GM12878 (cell line): ENCODE results near the gene SLC6A8. TPM values are rescaled to one million over a fixed set of nuclear protein-coding genes. Genes with fewer than 3 reads are reported as not detected.

Source experiments
- ATAC-seq: fragments of 200-7000 bp; cut with Tn5 transposase; 3 replicates; pipeline ENCODE4 v1.9.1; 2020; ENCODE audit warnings: mild to moderate bottlenecking, moderate library complexity
- BruUV-seq: library from RNA; stranded (reverse); fragments of 400-500 nt; replicated peaks from 2 replicates; lab custom pipeline; 2021; lab: Mats Ljungman, UMichigan
- CTCF ChIA-PET: fragments of 300-600 bp; sonication (Branson Sonifier 250); formaldehyde crosslinking; extraction: SDS; loops from one replicate; lab custom pipeline; 2021; ENCODE audit warnings: inconsistent platforms; lab: Yijun Ruan, JAX
- POLR2A ChIA-PET: fragments of 350-600 bp; formaldehyde crosslinking; extraction: SDS; loops from one replicate; lab custom pipeline; 2021; ENCODE audit warnings: inconsistent platforms; lab: Charles Lee
- RAD21 ChIA-PET: fragments of 300-600 bp; sonication (Branson Sonifier 250); formaldehyde crosslinking; loops from one replicate; lab custom pipeline; 2023; ENCODE audit warnings: antibody characterized with exemption; ENCODE audit not compliant: unreplicated experiment; lab: Charles Lee
- SMC1A ChIA-PET: fragments of 300-600 bp; sonication (Branson Sonifier 250); formaldehyde crosslinking; loops from one replicate; lab custom pipeline; 2023; ENCODE audit not compliant: unreplicated experiment, uncharacterized antibody; lab: Charles Lee
- DNase-seq: peaks from one replicate; pipeline ENCODE4 v3.0.0-alpha.2; 2011; ENCODE audit warnings: low read depth, low spot score
- FAIRE-seq: peaks from 3 replicates; lab custom pipeline; 2011; peaks lifted over from hg19 to GRCh38; lab: Jason Lieb, UNC
- H2AFZ ChIP-seq: 2 replicates; pipeline ENCODE4 v1.6.0; 2011; ENCODE audit warnings: low read depth, low read length, control low read depth; ENCODE audit not compliant: control insufficient read depth
- H3K27ac ChIP-seq: 2 replicates; pipeline ENCODE4 v1.5.1; 2011; ENCODE audit warnings: control low read depth; ENCODE audit not compliant: control insufficient read depth, insufficient read depth
- H3K27me3 ChIP-seq, 2 experiments: replicated peaks in 1 of 2; 2 replicates each; pipeline versions ENCODE4 v1.6.0 to v1.6.1; 2011; ENCODE audit warnings: low read length in 1 of 2; ENCODE audit not compliant: control insufficient read depth in 2 of 2, insufficient read depth in 2 of 2
- H3K36me3 ChIP-seq, 2 experiments: 2 replicates each; pipeline ENCODE4 v1.5.1; 2011; ENCODE audit warnings: low read length in 1 of 2; ENCODE audit not compliant: control insufficient read depth in 2 of 2, insufficient read depth in 2 of 2
- H3K4me1 ChIP-seq: 2 replicates; pipeline ENCODE4 v1.6.1; 2011; ENCODE audit warnings: mild to moderate bottlenecking, low read length, moderate library complexity, mixed read lengths; ENCODE audit not compliant: control insufficient read depth, insufficient read depth
- H3K4me2 ChIP-seq: 2 replicates; pipeline ENCODE4 v1.6.0; 2011; ENCODE audit warnings: control low read depth; ENCODE audit not compliant: control insufficient read depth, insufficient read depth
- H3K4me3 ChIP-seq: fragments of 200-600 bp; sonication (generic); 2 replicates; pipeline ENCODE4 v1.5.1; 2016
- H3K79me2 ChIP-seq: 2 replicates; pipeline ENCODE4 v1.6.0; 2011; ENCODE audit warnings: low read length; ENCODE audit not compliant: control insufficient read depth, insufficient read depth
- H3K9ac ChIP-seq: 2 replicates; pipeline ENCODE4 v1.8.0; 2011; ENCODE audit warnings: low read length, control low read depth, mixed read lengths; ENCODE audit not compliant: control insufficient read depth, insufficient read depth
- H3K9me3 ChIP-seq: replicated peaks from 3 replicates; pipeline ENCODE4 v1.5.1; 2011; ENCODE audit warnings: mild to moderate bottlenecking, low read length; ENCODE audit not compliant: control insufficient read depth, insufficient read depth
- H4K20me1 ChIP-seq: 2 replicates; pipeline ENCODE4 v1.6.0; 2011; ENCODE audit not compliant: control insufficient read depth, insufficient read depth
- KAT2A ChIP-seq: conservative IDR thresholded peaks from 2 replicates; pipeline ENCODE4 v1.6.1; 2011; ENCODE audit warnings: low read depth, low read length; ENCODE audit not compliant: control insufficient read depth
- MTA3 ChIP-seq: IDR thresholded peaks from 2 replicates; pipeline ENCODE4 v1.6.1; 2012; ENCODE audit warnings: low read length, inconsistent platforms, borderline replicate concordance
- RAD21 ChIP-seq: IDR thresholded peaks from 2 replicates; pipeline ENCODE4 v1.6.1; 2011; ENCODE audit warnings: mild to moderate bottlenecking, low read depth, low read length, moderate library complexity; ENCODE audit not compliant: insufficient read depth
- RELA ChIP-seq: fragments of 450-650 bp; IDR thresholded peaks from 2 replicates; pipeline ENCODE4 v1.8.0; 2014; ENCODE audit warnings: borderline replicate concordance; ENCODE audit not compliant: partially characterized antibody
- SIN3A ChIP-seq: IDR thresholded peaks from 2 replicates; pipeline ENCODE4 v1.6.1; 2012; ENCODE audit warnings: low read depth, low read length, improper control_type of control experiment
- ZNF207 ChIP-seq: fragments of 450-650 bp; IDR thresholded peaks from 2 replicates; pipeline ENCODE4 v1.6.1; 2014; ENCODE audit warnings: antibody characterized with exemption, mild to moderate bottlenecking, borderline replicate concordance
- WGBS: methylation state at CpG from one replicate; pipeline ENCODE4 v1.1.6; 2016; ENCODE audit warnings: low lambda C conversion rate; ENCODE audit not compliant: insufficient replicate concordance, insufficient coverage; ENCODE audit errors: missing lambda C conversion rate; 5-methylcytosine and 5-hydroxymethylcytosine counted together
- in situ Hi-C: fragments of 300-500 bp; cut with MboI; formaldehyde crosslinking; loops from 9 replicates; pipeline ENCODE4 v1.14.3; 2018; ENCODE audit warnings: mixed read lengths
- intact Hi-C: fragments of 100-400 bp; cut with micrococcal nuclease; formaldehyde crosslinking; loops from one replicate; pipeline ENCODE4 v1.14.2; 2022; ENCODE audit not compliant: unreplicated experiment
- polyA plus RNA-seq, 11 experiments: library from polyadenylated mRNA; depleted of rRNA in 4 of 11; unstranded in 6 of 11; stranded (reverse) in 5 of 11; fragments of >200 nt; fragmentation: Nextera tagmentation in 4 of 11; fragmentation: Illumina TruSeq in 1 of 11; extraction: Ambion mirVana in 4 of 11; extraction: Trizol in 1 of 11; gene quantifications; 1 replicate in 1 of 11; 2 replicates in 10 of 11; pipeline versions ENCODE4 v1.2.1 to v1.2.3, GENCODE V29; 2011 to 2016; ENCODE audit warnings: inconsistent platforms in 2 of 11, missing spikeins in 2 of 11, low read depth in 1 of 11
- total RNA-seq, 4 experiments: library from RNA; depleted of rRNA in 3 of 4; stranded (reverse); fragments of >200 nt in 3 of 4; fragmentation: Illumina TruSeq in 1 of 4; extraction: Trizol in 1 of 4; gene quantifications; 2 replicates each; pipeline versions ENCODE4 v1.2.1 to v1.2.3, GENCODE V29; 2013 to 2021
- TF ChIP-seq, protein P1 (sequence below): fragments of 450-650 bp; IDR thresholded peaks from 2 replicates; pipeline ENCODE4 v1.6.1; 2018; ENCODE audit warnings: borderline replicate concordance, mild to moderate bottlenecking; ENCODE audit not compliant: partially characterized antibody
- TF ChIP-seq, protein P2 (sequence below): fragments of 450-650 bp; IDR thresholded peaks from 2 replicates; pipeline ENCODE4 v1.6.1; 2017; ENCODE audit warnings: mild to moderate bottlenecking
- TF ChIP-seq, protein P3 (sequence below): fragments of 450-650 bp; formaldehyde crosslinking; IDR thresholded peaks from 2 replicates; pipeline ENCODE4 v1.4.0; 2020; ENCODE audit warnings: mild to moderate bottlenecking, moderate library complexity
- TF ChIP-seq, protein P4 (sequence below): fragments of 450-650 bp; IDR thresholded peaks from 2 replicates; pipeline ENCODE4 v1.6.1; 2017; ENCODE audit warnings: borderline replicate concordance
- TF ChIP-seq, protein P5 (sequence below), 3 experiments: IDR thresholded peaks in 2 of 3; conservative IDR thresholded peaks in 1 of 3; 2 replicates each; pipeline ENCODE4 v1.5.1; 2011; ENCODE audit warnings: low read depth in 3 of 3, low read length in 3 of 3, mild to moderate bottlenecking in 3 of 3, control low read depth in 2 of 3, moderate library complexity in 2 of 3, inconsistent platforms in 1 of 3, mixed read lengths in 1 of 3; ENCODE audit not compliant: control insufficient read depth in 2 of 3, insufficient read depth in 1 of 3; ENCODE audit errors: extremely low read depth in 1 of 3

The SLC6A8 gene
- total and polyA plus RNA-seq, 10 of the 15 experiments (the other 5 are each of a cell fraction or from before 2014, with no cell fraction given): 0.01 to 0.72 (median 0.17) TPM; not detected in 6

DNA sequence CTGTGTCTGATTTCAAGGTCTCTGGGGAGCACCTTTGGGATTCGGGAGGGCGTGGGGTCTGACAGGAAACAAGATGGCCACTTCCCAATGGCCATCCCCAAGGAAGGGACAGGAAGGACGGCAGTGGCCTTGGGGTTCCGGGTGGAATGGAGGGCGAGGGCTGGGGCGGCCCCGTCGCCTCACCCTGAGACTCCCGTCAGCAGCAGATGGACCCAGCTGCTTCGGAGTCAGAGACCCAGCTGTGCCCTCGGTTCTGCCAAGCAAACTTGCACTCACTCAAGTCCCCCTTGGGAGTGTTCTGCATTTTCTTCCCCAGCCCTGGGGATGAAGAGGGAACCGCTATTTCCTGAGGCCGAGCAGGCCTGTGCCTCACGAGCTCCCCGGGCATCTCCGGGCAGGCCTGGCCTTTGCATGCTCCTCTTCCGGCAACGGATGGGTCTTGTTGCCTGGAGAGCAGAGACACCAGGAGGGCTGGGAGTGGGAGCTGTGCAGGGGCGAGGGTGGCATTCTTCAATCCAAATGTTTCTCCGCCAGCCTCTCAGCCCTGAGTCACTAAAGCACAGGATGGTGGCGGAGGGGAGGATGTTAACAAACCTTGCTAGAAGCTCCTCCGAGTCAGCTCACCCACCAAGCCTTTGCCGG is 47.6 kb upstream of the SLC6A8 start:
- no peak for FAIRE-seq
- H3K4me3 ChIP-seq: no peak overlapping the region
- in situ Hi-C loops: no loop called here
- H4K20me1 ChIP-seq: no peaks in the 10 kb centered on the region
- CTCF ChIA-PET: interaction anchor here (0.7 kb wide), 1 partner anchor 90 kb away, joined by 3 read pairs; no protein-coding TSS in a partner anchor
- no peak for ATAC-seq
- no TSS peak for BruUV-seq
- no peak overlapping the region for H3K27ac ChIP-seq
- POLR2A ChIA-PET: no interaction called here
- no peaks in the 10 kb centered on the region; the same call in 2 of the 3 replicates for H3K9me3 ChIP-seq
- no peak for DNase-seq
- peaks cover 0 to 2% of the 10 kb centered on the region in 2 experiments; a peak in 3 of 4 replicates for H3K27me3 ChIP-seq
- SMC1A ChIA-PET: no interaction called here
- H3K4me1 ChIP-seq: no peaks in the 10 kb centered on the region
- RAD21 ChIA-PET: no interaction called here
- WGBS: 63% methylated on average over 23 of the region's 23 CpGs
- no peak overlapping the region for H2AFZ ChIP-seq
- H3K9ac ChIP-seq: no peak overlapping the region
- no peaks in the 10 kb centered on the region for H3K36me3 ChIP-seq
- intact Hi-C loops: no loop called here
- no peak overlapping the region for H3K4me2 ChIP-seq
- H3K79me2 ChIP-seq: no peaks in the 10 kb centered on the region
- TF ChIP-seq, protein P1, sequence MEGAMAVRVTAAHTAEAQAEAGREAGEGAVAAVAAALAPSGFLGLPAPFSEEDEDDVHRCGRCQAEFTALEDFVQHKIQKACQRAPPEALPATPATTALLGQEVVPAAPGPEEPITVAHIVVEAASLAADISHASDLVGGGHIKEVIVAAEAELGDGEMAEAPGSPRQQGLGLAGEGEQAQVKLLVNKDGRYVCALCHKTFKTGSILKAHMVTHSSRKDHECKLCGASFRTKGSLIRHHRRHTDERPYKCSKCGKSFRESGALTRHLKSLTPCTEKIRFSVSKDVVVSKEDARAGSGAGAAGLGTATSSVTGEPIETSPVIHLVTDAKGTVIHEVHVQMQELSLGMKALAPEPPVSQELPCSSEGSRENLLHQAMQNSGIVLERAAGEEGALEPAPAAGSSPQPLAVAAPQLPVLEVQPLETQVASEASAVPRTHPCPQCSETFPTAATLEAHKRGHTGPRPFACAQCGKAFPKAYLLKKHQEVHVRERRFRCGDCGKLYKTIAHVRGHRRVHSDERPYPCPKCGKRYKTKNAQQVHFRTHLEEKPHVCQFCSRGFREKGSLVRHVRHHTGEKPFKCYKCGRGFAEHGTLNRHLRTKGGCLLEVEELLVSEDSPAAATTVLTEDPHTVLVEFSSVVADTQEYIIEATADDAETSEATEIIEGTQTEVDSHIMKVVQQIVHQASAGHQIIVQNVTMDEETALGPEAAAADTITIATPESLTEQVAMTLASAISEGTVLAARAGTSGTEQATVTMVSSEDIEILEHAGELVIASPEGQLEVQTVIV: no peak
- TF ChIP-seq, protein P2, sequence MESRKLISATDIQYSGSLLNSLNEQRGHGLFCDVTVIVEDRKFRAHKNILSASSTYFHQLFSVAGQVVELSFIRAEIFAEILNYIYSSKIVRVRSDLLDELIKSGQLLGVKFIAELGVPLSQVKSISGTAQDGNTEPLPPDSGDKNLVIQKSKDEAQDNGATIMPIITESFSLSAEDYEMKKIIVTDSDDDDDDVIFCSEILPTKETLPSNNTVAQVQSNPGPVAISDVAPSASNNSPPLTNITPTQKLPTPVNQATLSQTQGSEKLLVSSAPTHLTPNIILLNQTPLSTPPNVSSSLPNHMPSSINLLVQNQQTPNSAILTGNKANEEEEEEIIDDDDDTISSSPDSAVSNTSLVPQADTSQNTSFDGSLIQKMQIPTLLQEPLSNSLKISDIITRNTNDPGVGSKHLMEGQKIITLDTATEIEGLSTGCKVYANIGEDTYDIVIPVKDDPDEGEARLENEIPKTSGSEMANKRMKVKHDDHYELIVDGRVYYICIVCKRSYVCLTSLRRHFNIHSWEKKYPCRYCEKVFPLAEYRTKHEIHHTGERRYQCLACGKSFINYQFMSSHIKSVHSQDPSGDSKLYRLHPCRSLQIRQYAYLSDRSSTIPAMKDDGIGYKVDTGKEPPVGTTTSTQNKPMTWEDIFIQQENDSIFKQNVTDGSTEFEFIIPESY: no peak
- TF ChIP-seq, protein P3, sequence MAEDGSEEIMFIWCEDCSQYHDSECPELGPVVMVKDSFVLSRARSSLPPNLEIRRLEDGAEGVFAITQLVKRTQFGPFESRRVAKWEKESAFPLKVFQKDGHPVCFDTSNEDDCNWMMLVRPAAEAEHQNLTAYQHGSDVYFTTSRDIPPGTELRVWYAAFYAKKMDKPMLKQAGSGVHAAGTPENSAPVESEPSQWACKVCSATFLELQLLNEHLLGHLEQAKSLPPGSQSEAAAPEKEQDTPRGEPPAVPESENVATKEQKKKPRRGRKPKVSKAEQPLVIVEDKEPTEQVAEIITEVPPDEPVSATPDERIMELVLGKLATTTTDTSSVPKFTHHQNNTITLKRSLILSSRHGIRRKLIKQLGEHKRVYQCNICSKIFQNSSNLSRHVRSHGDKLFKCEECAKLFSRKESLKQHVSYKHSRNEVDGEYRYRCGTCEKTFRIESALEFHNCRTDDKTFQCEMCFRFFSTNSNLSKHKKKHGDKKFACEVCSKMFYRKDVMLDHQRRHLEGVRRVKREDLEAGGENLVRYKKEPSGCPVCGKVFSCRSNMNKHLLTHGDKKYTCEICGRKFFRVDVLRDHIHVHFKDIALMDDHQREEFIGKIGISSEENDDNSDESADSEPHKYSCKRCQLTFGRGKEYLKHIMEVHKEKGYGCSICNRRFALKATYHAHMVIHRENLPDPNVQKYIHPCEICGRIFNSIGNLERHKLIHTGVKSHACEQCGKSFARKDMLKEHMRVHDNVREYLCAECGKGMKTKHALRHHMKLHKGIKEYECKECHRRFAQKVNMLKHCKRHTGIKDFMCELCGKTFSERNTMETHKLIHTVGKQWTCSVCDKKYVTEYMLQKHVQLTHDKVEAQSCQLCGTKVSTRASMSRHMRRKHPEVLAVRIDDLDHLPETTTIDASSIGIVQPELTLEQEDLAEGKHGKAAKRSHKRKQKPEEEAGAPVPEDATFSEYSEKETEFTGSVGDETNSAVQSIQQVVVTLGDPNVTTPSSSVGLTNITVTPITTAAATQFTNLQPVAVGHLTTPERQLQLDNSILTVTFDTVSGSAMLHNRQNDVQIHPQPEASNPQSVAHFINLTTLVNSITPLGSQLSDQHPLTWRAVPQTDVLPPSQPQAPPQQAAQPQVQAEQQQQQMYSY (CRISPR knock-in tag): no peak
- TF ChIP-seq ZNF207 (no peak), SIN3A (no peak), RELA (no peak), KAT2A (no peak), RAD21 (no peak), MTA3 (no peak)
- TF ChIP-seq, protein P4, sequence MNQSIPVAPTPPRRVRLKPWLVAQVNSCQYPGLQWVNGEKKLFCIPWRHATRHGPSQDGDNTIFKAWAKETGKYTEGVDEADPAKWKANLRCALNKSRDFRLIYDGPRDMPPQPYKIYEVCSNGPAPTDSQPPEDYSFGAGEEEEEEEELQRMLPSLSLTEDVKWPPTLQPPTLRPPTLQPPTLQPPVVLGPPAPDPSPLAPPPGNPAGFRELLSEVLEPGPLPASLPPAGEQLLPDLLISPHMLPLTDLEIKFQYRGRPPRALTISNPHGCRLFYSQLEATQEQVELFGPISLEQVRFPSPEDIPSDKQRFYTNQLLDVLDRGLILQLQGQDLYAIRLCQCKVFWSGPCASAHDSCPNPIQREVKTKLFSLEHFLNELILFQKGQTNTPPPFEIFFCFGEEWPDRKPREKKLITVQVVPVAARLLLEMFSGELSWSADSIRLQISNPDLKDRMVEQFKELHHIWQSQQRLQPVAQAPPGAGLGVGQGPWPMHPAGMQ: no peak
- TF ChIP-seq, protein P5, sequence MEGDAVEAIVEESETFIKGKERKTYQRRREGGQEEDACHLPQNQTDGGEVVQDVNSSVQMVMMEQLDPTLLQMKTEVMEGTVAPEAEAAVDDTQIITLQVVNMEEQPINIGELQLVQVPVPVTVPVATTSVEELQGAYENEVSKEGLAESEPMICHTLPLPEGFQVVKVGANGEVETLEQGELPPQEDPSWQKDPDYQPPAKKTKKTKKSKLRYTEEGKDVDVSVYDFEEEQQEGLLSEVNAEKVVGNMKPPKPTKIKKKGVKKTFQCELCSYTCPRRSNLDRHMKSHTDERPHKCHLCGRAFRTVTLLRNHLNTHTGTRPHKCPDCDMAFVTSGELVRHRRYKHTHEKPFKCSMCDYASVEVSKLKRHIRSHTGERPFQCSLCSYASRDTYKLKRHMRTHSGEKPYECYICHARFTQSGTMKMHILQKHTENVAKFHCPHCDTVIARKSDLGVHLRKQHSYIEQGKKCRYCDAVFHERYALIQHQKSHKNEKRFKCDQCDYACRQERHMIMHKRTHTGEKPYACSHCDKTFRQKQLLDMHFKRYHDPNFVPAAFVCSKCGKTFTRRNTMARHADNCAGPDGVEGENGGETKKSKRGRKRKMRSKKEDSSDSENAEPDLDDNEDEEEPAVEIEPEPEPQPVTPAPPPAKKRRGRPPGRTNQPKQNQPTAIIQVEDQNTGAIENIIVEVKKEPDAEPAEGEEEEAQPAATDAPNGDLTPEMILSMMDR (IDR thresholded peaks at IDR 0.05 in 2 of 3, conservative IDR thresholded peaks at IDR 0.05 in 1 of 3; ENCODE audit: control insufficient read depth in 2 of 3, extremely low read depth in 1 of 3, insufficient read depth in 1 of 3, low read depth in 3 of 3, low read length in 3 of 3): no peak
